ENCODE results near the gene SAMD4B.
A peak's percentile ranks its signal among the peaks of the same experiment; 100 is the strongest.

The SAMD4B gene

DNA sequence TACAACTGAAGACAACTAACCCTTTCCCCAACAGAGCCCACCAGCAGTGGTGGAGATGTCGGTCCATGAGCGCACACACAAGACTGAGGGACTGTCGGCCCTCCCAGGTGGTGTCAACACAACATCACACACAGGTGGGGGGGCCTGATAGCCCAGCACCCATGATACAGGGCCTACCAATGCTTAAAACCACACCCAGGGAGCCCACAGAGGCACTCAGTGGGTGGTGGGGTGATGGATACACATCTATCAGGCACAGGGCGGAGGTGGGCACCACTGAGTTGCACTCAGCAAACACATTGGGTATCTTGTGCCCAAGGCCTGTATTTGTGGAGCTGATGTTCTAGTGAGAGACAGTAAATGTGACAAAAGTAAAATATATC lies 57.4 kb downstream of the SAMD4B start:
- no peak for DNase-seq

DNA sequence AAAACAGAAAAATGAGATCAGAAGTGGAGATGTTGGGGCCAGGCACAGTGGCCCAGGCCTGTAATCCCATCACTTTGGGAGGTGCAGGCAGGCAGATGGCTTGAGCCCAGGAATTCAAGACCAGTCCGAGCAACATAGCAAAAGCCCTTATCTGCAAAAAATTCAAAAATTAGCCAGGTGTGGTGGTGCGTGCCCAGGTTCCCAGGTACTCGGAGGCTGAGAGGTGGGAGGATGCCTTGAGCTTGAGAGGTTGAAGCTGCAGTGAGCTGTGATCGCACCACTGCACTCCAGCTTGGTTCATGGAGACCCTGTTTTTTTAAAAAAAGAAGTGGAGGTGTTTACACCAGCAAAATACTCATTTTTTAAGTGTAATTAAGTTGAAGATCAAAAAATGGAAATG lies 57.8 kb downstream of the SAMD4B start:
- DNase-seq: no peak

DNA sequence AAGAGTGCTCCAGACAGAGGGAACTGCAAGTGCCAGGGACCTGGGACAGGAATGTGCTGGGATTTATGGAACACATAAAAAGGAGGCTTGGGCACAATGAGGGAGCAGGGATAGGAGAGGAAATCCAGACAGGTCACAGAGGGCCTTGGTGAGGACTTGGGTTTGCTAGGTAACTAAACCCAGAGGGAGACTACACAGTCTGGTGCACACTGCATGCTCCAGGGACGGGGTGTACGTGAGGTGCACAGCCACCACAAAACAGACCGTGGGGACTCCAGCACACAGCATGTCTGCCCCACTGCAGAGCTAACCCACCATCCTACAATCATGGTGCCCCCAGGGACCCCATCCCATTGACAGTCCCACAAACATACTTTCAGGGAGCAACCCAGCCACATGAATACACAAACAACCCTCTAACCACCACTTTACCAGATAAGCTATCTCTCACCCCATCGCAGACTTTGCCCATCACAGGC lies 58.9 kb downstream of the SAMD4B start:
- DNase-seq: no peak

DNA sequence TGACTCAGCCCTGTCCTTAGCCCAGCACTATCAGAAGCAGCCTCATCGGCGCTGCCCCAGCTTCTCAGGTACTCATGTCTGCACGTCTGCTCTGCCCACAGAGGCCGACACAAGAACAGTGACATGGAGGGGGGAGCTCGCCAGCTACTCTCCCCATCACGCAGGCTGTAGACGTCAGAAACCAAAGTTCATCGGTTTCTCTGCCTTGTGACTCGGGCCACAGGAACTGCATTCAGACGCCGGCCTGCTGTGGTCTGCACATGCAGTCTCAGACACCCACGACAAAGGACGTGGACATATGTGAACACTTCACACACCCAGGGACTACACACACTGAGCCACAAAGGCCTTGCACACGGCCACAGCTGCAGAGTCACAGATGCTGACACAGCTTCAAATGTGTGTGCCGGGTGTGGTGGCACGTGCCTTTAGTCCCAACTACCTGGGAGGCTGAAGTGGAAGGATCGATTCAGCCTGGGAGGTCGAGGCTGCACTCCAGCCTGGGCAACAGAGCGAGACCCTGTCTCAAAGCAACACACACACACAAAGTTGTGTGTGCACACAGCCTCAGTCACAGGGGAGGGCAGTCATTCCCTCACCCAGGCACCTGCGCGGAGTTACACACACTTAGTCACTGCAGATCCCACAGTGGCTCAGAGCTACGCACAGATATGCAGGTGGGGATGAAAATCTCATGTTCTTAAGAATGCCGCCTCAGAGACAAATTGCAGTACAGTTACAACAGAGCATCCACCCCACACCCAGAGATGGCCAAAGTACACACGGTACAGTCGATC lies 59.5 kb downstream of the SAMD4B start:
- peak; percentile 86 for DNase-seq

DNA sequence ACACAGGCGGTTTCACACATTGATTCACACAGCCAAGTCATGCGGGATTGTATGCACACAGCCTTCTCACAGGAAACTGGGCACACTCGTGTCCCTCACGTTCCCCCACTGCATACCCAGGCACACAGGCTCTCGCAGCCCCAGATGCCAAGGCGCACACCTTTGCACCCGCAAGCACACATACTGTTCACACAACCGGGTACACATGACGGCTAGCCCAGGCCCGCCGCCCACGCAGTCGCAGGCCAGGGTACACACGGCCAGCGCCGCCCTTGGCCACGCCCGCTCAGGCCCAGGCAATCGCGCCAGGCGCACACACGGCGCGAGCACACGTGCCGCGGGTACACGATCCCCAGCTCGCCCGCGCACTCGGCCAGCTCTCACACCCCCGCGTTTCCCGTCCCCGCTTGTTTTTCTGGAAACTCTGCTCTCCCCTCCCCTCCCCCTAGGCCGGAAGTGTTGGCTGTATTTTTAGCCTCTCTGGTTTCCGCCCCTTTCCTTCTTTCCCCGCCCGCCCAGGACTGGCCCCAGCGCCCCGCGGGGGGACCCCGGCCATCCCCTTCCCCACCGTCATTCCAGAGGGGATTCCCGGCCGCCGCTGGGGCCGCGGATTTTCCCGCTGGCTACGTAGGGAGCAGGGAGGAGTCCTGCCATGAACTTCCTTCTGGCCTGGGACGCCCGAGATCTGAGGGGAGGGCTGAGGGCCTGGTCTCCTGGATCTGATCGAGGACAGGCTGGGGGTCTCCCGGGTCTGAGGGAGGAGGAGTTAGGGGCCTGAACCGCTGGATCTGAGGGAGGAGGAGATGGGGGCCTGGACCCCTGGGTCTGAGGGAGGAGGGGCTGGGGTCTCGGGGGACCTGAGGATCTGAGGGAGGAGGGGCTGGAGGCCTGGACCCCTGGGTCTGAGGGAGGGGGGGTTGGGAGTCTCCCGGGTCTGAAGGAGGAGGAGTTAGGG lies 60.4 kb downstream of the SAMD4B start:
- peak; percentile 84 for DNase-seq

DNA sequence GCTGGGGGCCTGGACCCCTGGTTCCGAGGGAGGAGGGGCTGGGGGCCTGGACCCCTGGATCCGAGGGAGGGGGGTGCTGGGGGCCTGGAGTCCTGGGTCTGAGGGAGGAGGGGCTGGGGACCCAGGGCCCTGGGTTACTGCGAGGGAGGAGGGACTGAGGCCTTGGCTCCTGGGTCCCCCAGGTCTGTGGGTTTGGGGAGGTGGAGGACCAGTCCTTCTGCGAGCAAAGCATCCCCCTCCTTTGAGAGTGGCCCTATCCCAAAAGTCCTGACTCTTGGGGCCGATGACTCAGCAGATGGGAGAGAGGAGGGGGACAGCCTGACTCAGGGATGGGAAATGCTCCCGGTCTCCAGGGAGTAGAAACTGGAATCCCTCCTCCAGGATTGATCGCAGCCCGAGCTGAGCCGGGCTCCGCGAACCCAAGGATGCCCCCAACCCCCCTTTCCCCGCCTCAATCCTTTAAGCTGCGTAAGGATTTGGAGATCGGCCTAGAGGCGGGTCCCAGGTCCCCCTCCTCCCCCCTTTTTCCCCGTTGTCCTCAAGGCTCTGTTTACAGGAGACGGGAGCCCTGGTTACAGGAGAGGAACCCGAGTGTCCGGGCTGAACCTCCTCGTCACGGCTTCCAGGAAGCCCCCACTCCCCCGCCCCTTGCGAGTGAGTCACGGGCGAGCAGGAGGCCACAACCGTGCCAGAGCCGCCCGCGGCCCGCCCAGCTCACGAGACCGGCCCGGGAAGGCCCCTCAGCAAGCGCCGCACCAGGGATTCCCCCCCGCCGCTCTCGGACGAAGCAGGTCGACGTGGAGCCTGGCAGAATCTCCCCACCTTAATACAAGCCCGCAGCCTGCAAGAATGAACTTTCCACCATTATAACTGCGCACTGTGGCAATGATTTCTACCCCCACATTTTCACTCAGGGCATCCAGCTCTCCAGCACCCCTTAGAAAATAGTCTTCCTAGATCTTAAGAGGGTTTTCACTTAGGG lies 61.4 kb downstream of the SAMD4B start:
- DNase-seq: peak; percentile 98

DNA sequence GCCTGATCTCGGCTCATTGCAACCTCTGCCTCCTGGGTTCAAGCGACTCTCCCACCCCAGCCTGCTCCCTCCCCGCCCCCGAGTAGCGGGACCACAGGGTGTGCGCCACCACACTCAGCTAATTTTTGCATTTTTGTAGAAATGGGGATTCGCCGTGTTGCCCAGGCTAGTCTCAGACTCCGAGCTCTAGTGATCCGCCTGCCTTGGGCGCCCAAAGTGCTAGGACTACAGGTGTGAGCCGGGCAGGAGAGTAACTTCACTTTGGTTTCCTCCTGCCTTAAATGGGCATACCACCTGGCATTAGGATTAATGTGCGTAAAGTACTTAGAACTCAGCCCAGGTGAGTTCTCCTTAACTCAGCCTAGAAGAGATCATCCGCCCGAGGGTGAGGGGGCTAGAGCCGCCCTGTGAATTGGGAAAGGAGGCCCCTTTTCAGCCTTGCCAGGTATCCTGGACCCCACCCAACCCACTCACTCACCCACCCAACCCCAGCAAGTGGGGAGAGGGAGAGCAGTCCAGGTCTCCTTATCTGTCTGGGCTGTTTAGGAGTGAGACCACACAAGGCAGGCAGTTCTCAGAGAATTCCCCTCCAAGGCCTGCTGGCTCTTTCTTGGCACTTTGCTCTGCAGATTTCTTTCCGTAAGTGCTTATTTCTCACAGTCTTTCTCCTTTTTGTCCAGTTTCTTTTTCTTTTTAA lies 63.2 kb downstream of the SAMD4B start:
- DNase-seq: no peak

DNA sequence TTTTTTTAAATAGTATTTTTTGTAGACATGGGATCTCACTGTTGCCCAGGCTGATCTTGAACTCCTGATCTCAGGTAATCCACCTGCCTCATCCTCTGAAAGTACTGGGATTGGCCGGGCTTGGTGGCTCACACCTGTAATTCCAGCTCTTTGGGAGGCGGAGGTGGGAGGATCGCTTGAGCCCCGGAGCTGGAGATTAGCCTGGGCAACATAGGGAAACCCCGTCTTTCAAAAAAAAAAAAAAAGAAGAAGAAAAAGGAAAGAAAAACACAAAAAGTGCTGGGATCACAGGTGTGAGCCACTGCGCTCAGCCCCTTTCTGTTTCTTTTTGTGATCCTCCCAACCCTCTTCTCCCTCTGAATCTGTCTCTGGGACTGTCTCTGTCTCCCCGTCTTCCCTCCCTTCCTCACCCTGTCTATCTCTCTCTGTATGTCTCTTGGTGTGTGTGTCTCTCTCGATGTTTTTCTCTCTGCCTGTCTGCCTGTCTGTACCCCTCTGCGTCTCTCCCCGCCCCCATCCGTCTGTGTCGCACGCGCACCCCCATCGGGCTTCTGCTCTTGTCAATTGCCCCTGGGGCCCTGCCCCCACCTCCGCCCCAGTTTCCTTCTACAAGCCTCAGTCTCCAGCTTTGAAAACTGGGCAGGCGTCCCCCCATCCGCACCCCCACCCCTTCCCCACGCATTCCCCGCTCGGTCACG lies 63.9 kb downstream of the SAMD4B start:
- peak; percentile 93 for DNase-seq

DNA sequence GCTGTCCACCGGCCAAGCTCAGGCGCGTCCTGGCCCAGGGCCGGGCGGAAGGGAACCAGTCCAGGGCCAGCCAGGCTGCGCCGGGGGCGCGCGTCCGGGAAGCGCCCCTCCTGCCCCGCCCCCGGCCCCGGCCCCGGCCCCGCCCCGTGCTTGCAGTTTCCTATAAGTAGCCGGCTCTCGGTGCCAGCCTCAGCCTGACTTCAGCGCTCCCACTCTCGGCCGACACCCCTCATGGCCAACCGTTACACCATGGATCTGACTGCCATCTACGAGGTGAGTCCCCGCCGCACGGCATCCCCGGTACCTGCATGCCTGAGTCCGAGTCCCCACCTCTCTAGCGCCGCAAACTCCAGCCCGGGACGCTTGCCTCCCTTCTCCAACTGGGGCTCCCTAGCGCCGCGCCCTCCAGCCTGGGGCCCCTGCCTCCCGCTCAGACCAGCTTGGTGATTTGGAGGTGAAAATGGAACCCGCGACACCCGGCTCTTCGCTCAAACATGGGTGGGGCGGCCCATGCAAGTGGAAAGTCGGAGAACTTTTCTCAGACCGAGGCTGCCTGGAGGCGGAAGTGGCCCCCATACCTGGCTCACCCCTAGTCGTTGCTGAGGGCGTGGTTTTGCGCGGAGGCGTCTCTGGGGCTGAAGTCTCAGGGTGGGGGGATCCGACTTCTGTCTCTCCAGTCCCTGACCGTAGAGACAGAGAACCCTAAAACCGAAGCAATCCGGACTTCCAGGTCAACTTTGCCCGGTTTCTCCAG lies 64.6 kb downstream of the SAMD4B start, which contains the start of gene ZFP36:
ZFP36 (plus strand) TSS at position 192 of the 754 bp plus-strand sequence; CDS start at position 250, 58 bp downstream.
- DNase-seq: peak; percentile 90

DNA sequence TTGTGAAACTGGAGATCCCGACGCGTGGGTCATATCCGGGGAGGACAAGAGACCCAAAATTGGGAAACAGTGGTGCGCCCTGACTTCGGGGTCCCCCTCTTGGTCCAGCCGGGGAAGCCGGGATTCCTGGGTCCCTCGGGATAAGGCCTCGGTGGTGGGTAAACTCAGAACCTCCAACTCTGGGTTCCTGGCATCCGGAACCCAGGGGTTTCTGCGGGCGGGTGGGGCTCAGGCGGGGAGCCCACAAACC lies 65.1 kb downstream of the SAMD4B start:
- no peak for DNase-seq

DNA sequence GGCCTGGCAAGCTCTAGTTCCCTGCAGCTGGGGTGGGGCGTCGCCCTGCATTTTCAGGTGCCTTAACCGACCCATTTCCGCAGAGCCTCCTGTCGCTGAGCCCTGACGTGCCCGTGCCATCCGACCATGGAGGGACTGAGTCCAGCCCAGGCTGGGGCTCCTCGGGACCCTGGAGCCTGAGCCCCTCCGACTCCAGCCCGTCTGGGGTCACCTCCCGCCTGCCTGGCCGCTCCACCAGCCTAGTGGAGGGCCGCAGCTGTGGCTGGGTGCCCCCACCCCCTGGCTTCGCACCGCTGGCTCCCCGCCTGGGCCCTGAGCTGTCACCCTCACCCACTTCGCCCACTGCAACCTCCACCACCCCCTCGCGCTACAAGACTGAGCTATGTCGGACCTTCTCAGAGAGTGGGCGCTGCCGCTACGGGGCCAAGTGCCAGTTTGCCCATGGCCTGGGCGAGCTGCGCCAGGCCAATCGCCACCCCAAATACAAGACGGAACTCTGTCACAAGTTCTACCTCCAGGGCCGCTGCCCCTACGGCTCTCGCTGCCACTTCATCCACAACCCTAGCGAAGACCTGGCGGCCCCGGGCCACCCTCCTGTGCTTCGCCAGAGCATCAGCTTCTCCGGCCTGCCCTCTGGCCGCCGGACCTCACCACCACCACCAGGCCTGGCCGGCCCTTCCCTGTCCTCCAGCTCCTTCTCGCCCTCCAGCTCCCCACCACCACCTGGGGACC lies 65.6 kb downstream of the SAMD4B start:
- peak; percentile 64 for DNase-seq

DNA sequence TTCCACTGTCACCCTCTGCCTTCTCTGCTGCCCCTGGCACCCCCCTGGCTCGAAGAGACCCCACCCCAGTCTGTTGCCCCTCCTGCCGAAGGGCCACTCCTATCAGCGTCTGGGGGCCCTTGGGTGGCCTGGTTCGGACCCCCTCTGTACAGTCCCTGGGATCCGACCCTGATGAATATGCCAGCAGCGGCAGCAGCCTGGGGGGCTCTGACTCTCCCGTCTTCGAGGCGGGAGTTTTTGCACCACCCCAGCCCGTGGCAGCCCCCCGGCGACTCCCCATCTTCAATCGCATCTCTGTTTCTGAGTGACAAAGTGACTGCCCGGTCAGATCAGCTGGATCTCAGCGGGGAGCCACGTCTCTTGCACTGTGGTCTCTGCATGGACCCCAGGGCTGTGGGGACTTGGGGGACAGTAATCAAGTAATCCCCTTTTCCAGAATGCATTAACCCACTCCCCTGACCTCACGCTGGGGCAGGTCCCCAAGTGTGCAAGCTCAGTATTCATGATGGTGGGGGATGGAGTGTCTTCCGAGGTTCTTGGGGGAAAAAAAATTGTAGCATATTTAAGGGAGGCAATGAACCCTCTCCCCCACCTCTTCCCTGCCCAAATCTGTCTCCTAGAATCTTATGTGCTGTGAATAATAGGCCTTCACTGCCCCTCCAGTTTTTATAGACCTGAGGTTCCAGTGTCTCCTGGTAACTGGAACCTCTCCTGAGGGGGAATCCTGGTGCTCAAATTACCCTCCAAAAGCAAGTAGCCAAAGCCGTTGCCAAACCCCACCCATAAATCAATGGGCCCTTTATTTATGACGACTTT lies 66.4 kb downstream of the SAMD4B start:
- DNase-seq: peak; percentile 46

DNA sequence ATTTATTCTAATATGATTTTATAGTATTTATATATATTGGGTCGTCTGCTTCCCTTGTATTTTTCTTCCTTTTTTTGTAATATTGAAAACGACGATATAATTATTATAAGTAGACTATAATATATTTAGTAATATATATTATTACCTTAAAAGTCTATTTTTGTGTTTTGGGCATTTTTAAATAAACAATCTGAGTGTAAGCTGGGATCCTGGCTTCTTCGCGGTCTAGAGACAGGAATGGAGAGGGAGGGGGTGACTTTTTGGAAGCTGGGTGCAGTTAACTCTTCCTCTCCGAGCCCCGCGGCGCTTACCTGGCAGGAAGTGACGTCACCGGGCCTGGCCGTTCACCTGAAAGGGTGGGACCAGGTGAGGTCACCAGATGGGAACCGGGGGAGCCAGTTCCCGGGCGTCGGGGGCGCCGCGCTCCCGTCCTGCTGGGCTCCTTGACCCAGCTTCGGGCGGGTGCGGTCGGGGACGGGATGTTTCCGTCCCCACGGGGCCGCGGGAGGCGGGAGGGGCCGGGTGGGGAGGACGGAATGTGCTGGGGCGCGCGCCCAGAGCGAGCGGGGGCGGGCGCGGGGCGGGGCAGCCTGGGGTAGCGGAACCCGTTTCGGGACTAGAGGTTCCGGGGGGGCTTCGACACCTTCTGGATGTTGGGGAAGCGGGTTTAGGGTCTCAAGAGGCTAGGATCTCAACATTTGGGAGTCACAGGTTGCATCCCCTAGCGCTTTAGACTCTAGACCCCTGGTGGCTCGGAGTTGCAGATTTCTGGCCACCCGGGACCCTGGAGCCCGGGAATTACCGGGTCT lies 67.2 kb downstream of the SAMD4B start:
- DNase-seq: peak; percentile 94

DNA sequence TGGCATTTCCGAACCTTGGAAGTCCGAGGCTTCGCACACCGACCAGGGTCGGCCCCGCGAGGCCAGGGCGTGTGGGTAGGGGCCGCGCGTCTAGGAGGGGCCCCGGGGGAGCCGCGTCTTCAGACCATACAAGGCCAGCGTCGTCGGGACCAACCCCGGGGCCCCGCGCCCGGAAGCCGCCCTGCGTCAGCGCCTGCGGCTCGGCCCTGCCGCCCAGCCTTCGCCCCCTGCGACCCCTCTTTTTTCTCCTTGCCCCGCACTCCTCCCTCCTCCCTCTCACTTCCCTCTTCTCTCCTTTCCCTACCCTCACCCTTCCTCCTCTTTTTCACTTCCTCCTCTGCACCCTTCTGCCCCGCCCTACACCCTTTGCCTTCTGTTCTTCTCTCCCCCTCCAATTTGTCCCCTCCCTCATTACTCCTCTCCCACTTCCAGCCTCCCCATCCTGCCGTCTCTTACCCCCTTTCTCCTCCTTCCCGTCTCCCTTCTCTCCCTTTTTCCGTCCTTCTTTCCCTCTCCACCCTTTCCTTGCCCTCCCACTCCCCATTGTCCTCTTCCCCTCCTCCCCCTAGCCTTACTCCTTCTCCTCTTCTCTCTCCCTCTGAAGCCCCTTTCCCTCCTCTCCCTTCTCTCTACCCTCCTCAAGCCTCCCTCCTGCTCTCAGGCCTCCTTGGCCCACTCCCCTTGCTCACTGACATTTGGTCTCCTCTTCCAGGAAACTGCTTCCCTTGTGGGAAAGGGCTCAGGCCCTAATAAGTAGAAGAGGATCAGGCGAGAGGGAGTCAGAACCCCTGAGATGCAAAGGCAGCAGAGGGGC lies 68.0 kb downstream of the SAMD4B start:
- peak; percentile 82 for DNase-seq

DNA sequence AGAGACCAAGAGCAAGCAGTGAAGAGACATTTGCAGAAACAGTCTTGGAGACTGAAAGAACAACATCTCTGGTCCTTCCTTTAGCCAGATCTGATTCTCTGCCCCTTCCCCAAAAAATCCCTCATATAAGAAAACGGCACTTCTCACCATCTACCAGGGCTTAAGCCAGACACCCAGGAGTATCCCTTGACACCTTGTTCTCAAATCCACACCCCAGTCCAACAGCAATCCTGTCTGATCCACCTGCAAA lies 68.5 kb downstream of the SAMD4B start:
- DNase-seq: no peak

DNA sequence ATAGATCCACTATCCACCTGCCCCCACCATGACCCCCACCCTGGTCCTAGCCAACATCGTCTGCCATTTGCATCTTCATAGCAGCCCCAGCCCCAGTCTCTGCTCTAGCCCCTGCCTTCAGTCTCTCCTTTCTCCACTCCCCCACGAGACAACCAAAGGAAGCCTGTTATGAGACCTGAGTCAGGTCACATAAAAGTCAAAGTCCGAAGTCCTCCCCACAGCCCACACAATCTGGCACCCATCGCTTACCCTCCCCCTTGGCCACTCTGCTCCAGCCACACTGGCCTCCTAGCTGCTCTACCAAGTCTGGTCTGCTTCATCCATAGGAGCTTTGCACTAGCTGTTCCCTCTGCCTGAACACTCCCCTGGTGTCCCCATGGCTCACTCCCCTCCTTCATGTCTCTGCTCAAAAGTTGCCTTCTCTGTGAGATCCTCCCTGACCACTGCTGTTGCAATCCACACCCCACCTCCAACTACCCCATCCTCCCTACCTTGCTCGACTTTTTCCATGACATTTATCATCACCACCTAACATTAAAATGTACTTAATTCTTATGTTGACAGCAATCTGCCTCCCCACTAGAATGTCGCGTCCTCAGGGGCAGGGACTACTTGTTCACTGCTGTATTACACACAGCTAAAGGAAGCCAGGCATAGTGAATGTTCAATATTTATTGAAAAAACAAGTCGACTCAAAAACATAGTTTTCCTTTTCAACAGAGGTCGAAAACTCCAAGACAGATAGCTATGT lies 69.0 kb downstream of the SAMD4B start:
- peak; percentile 49 for DNase-seq

DNA sequence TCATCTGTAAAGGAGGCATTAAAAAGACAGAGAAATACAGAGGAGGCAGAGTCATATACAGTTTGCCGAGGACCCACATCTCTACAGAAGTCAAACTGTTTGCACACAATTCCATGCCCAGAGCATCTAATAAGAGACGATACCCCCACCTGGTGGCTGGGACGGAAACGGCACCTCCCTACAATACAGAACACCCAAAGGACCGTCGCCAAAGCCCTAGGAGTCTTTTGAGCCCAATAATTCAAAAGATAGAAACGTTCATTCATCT lies 69.5 kb downstream of the SAMD4B start:
- peak; percentile 93 for DNase-seq

Measured in activated CD4-positive, alpha-beta T cell treated with anti-CD3 and anti-CD28 coated beads, Interleukin-2, amount 50 U/mL, for 1 hour (primary cell).